K562 (cell line): Measurements from ENCODE around the gene ADNP2. TPM values are rescaled to one million over a fixed set of nuclear protein-coding genes. Genes with fewer than 3 reads are reported as not detected.

ENCODE experiments used
- ATAC-seq: fragments of 200-7000 bp; cut with Tn5 transposase; 3 replicates; pipeline ENCODE4 v1.9.1; 2020; ENCODE audit warnings: moderate library complexity
- BruUV-seq: library from RNA; stranded (reverse); fragments of 400-500 nt; replicated peaks from 2 replicates; lab custom pipeline; 2021; lab: Mats Ljungman, UMichigan
- CTCF ChIA-PET: fragments of 300-600 bp; formaldehyde crosslinking; extraction: SDS; loops from one replicate; lab custom pipeline; 2021; ENCODE audit warnings: low intra/inter-chr PET ratio; lab: Yijun Ruan, JAX
- POLR2A ChIA-PET: fragments of 300-600, 350-650 bp; sonication (Branson Sonifier 250); formaldehyde crosslinking; extraction: SDS; loops from one replicate; lab custom pipeline; 2021; ENCODE audit warnings: antibody characterized with exemption, inconsistent platforms; lab: Yijun Ruan, JAX
- DNase-seq, 4 experiments: peaks; one replicate each; pipeline versions ENCODE4 v3.0.0 to v3.0.0-alpha.2; 2011 to 2018; ENCODE audit warnings: low spot score in 3 of 4, mixed read lengths in 3 of 4; ENCODE audit errors: extremely low read depth in 1 of 4
- FAIRE-seq: peaks from 2 replicates; lab custom pipeline; 2011; peaks lifted over from hg19 to GRCh38; lab: Jason Lieb, UNC
- H2AFZ ChIP-seq: 2 replicates; pipeline ENCODE4 v1.6.0; 2011; ENCODE audit warnings: low read depth, low read length, control low read depth, inconsistent platforms
- H3K27ac ChIP-seq: fragments of 200-600 bp; 3 replicates; pipeline ENCODE4 v1.8.0; 2011; ENCODE audit warnings: low read depth, mild to moderate bottlenecking, control low read depth, inconsistent platforms, low read length, moderate library complexity, mixed read lengths; ENCODE audit errors: extremely low read depth
- H3K27me3 ChIP-seq, 2 experiments: fragments of 300-600 bp in 1 of 2; 2 replicates in 1 of 2; 3 replicates in 1 of 2; pipeline versions ENCODE4 v1.6.0 to v1.8.0; 2011; ENCODE audit warnings: inconsistent platforms in 2 of 2, low read length in 2 of 2, mild to moderate bottlenecking in 1 of 2, mixed read lengths in 1 of 2, moderate library complexity in 1 of 2; ENCODE audit not compliant: control insufficient read depth in 2 of 2, insufficient read depth in 2 of 2
- H3K36me3 ChIP-seq: fragments of 300-600 bp; 3 replicates; pipeline ENCODE4 v1.8.0; 2011; ENCODE audit warnings: mild to moderate bottlenecking, low read length, inconsistent platforms; ENCODE audit not compliant: control insufficient read depth, insufficient read depth
- H3K4me1 ChIP-seq, 2 experiments: fragments of 200-600 bp in 1 of 2; replicated peaks in 1 of 2; 2 replicates in 1 of 2; 3 replicates in 1 of 2; pipeline versions ENCODE4 v1.5.1 to v1.8.0; 2011; ENCODE audit warnings: inconsistent platforms in 2 of 2, low read length in 2 of 2, mild to moderate bottlenecking in 1 of 2, mixed read lengths in 1 of 2, moderate library complexity in 1 of 2; ENCODE audit not compliant: control insufficient read depth in 2 of 2, insufficient read depth in 2 of 2
- H3K4me2 ChIP-seq: 2 replicates; pipeline ENCODE4 v1.6.1; 2011; ENCODE audit warnings: low read length, control low read depth, inconsistent platforms, mixed read lengths; ENCODE audit not compliant: insufficient read depth
- H3K4me3 ChIP-seq: fragments of 200-600 bp; sonication (generic), shearing (Covaris generic); 2 replicates; pipeline ENCODE4 v1.5.1; 2016; ENCODE audit warnings: control low read depth, inconsistent platforms
- H3K79me2 ChIP-seq: fragments of 200-600 bp; 3 replicates; pipeline ENCODE4 v1.8.0; 2011; ENCODE audit warnings: low read length, inconsistent platforms; ENCODE audit not compliant: control insufficient read depth, insufficient read depth
- H3K9ac ChIP-seq, 2 experiments: 2 replicates each; pipeline versions ENCODE4 v1.6.0 to v1.6.1; 2011; ENCODE audit warnings: low read depth in 2 of 2, low read length in 2 of 2, control low read depth in 1 of 2, inconsistent platforms in 1 of 2, mild to moderate bottlenecking in 1 of 2, mixed read lengths in 1 of 2; ENCODE audit not compliant: insufficient read depth in 1 of 2
- H3K9me1 ChIP-seq: one replicate; pipeline ENCODE4 v1.6.0; 2011; ENCODE audit warnings: inconsistent platforms, mild to moderate bottlenecking, low read length, moderate library complexity; ENCODE audit not compliant: control insufficient read depth, insufficient read depth
- H3K9me3 ChIP-seq: replicated peaks from 2 replicates; pipeline ENCODE4 v1.5.1; 2011; ENCODE audit warnings: low read depth, low read length, inconsistent platforms; ENCODE audit not compliant: control insufficient read depth, insufficient read depth
- H4K20me1 ChIP-seq: replicated peaks from 2 replicates; pipeline ENCODE4 v1.6.1; 2011; ENCODE audit warnings: low read length, inconsistent platforms, mixed read lengths; ENCODE audit not compliant: control insufficient read depth, insufficient read depth
- ARNT ChIP-seq, 2 experiments: fragments of 450-650 bp; IDR thresholded peaks; 2 replicates each; pipeline ENCODE4 v1.6.1; 2016; ENCODE audit warnings: mild to moderate bottlenecking in 1 of 2
- ETS2 ChIP-seq: IDR thresholded peaks from 2 replicates; pipeline ENCODE4 v1.6.1; 2016; ENCODE audit warnings: borderline replicate concordance, missing genetic modification characterization, mild to moderate bottlenecking, moderate library complexity, missing compliant biosample characterization; ENCODE audit not compliant: poor library complexity, severe bottlenecking
- L3MBTL2 ChIP-seq: fragments of 450-650 bp; IDR thresholded peaks from 2 replicates; pipeline ENCODE4 v1.6.1; 2016; ENCODE audit warnings: mild to moderate bottlenecking, moderate library complexity
- PTTG1 ChIP-seq: fragments of 450-650 bp; IDR thresholded peaks from 2 replicates; pipeline ENCODE4 v1.6.1; 2016; ENCODE audit warnings: low read depth, mild to moderate bottlenecking, missing genetic modification characterization, missing compliant biosample characterization
- ZFP1 ChIP-seq: fragments of 450-650 bp; formaldehyde crosslinking; IDR thresholded peaks from 2 replicates; pipeline ENCODE4 v1.4.0; 2020; ENCODE audit warnings: mild to moderate bottlenecking, mixed read lengths
- ZFP36 ChIP-seq: fragments of 150-350 bp; IDR thresholded peaks from 2 replicates; pipeline ENCODE4 v1.6.1; 2018; ENCODE audit warnings: low read length, low read depth; ENCODE audit not compliant: partially characterized antibody
- ZFX ChIP-seq: sonication (generic); formaldehyde crosslinking; IDR thresholded peaks from 2 replicates; pipeline ENCODE4 v1.8.0; 2022; ENCODE audit warnings: mild to moderate bottlenecking, missing genetic modification reagents, moderate library complexity
- ZNF431 ChIP-seq: sonication (generic); formaldehyde crosslinking; IDR thresholded peaks from 2 replicates; pipeline ENCODE4 v1.8.0; 2022; ENCODE audit warnings: mild to moderate bottlenecking, missing genetic modification reagents
- in situ Hi-C: fragments of 300-500 bp; cut with MboI; formaldehyde crosslinking; loops from 4 replicates; pipeline ENCODE4 v1.15.0; 2018; ENCODE audit warnings: inconsistent platforms, mixed read lengths
- intact Hi-C: fragments of 100-400 bp; cut with micrococcal nuclease; formaldehyde crosslinking; loops from 2 replicates; pipeline ENCODE4 v1.14.2; 2022
- polyA plus RNA-seq, 8 experiments: library from polyadenylated mRNA; depleted of rRNA in 4 of 8; stranded (reverse) in 5 of 8; unstranded in 3 of 8; fragments of >200 nt; fragmentation: Nextera tagmentation in 2 of 8; fragmentation: Illumina TruSeq in 1 of 8; extraction: Ambion mirVana in 2 of 8; extraction: Trizol in 1 of 8; gene quantifications; 2 replicates each; pipeline versions ENCODE4 v1.2.1 to v1.2.3, GENCODE V29; 2011 to 2014; ENCODE audit warnings: inconsistent platforms in 1 of 8, missing spikeins in 1 of 8
- total RNA-seq, 7 experiments: library from RNA; depleted of rRNA in 6 of 7; stranded (reverse); fragments of >200 nt in 6 of 7; fragmentation: Illumina TruSeq in 2 of 7; extraction: Trizol in 2 of 7; gene quantifications; 2 replicates each; pipeline versions ENCODE4 v1.2.1 to v1.2.3, GENCODE V29; 2011 to 2021; ENCODE audit warnings: low replicate concordance in 1 of 7
- TF ChIP-seq, protein P1 (sequence below): fragments of 250-450 bp; sonication (Bioruptor Pico); IDR thresholded peaks from 2 replicates; pipeline ENCODE4 v1.5.0; 2021; ENCODE audit warnings: mild to moderate bottlenecking, moderate library complexity
- TF ChIP-seq, protein P2 (sequence below): fragments of 200-800 bp; sonication (Bioruptor generic); IDR thresholded peaks from 2 replicates; pipeline ENCODE4 v1.6.1; 2017; ENCODE audit warnings: missing genetic modification characterization, missing compliant biosample characterization

The ADNP2 gene
- total and polyA plus RNA-seq, 9 of the 15 experiments (the other 6 are each of a cell fraction or from before 2014, with no cell fraction given): 5.8 to 24.3 (median 16.0) TPM

DNA sequence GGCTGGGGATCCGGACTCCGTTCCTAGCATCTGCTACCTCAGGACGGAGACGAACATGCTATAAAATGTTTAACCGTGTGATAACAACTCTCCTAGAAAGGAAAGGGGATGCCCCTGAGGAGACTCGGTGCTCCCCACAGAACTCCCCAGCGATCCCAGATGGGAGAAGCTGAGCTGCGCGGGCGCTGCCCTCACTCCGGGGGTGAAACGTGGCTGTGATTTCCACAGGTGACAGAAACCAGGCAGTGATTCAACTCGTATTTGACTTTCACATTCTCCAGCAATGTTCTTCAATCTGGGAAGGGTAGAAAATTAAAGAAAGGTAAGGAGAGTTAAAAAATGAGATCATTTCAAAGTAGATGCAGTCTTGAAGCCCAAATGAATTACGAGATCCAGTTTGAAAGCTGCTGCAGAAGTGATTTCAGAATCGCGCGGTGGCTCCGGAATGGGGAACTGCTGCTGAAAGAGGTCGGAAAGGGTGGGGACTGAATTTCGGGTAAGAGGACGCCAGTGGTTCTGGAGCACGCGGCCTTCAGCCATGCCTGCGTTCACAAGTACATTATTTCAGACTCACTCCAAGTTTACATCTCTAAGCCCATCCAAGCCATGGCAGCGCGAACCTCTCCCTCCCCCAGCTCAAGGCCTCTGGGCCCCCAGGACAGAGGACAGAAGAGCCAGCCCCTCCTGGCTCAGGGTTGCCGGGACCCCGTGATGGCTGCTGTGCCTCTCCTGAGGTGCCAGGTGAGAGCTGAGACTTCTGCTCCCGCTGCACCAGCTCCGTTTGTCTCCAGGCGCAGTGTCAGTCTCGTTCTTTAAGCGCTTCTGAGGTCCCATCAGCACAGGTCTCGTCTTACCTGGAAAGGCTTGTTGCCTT, 39.5 kb downstream of the ADNP2 start (continued):
- TF ChIP-seq, protein P1, sequence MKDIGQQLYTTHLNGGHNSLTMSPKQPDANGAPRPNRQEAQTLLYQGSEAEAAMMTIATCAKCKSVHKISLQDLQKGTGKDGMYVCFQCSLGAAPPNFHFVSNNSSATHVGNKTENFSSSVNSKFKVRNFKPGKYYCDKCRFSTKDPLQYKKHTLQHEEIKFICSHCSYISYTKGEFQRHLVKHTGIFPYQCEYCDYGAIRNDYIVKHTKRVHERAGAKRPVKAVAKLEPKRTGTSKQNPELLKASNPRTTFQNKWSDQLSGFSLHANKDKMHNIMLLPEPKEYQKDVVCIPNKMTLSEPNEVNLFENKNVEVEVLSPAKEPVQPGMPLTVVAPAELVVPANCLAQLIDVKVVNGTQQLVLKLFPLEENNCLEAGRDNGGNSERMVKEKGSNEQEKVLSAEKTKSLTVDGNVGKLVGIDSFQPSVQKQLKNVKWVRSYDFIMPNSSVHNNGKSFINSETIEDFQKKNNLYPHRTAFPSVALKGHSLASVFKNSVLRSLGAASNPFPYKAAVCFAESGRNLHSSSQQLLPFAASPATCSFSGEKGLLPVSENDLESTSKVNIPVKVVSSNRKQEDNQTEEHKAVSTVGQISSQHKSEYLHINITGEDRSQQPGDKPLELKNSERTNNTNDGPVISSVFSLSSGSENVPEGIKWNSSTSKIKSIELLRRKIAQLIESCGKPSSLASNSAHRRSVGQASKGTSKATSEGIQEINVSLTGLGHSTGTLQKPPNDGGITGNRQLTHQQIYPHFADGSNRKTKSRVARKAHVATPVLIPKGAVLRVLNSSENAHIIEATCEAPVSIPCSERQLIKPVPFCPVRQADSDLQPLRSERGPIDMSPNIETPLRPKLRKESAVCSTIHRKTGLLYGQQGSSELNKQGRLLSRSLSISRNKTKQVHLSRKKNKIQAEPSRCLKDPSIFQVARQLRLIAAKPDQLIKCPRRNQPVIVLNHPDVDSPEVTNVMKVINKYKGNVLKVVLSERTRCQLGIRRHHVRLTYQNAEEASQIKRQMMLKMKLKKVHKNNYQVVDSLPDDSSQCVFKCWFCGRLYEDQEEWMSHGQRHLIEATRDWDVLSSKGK (CRISPR knock-in tag): no peak

DNA sequence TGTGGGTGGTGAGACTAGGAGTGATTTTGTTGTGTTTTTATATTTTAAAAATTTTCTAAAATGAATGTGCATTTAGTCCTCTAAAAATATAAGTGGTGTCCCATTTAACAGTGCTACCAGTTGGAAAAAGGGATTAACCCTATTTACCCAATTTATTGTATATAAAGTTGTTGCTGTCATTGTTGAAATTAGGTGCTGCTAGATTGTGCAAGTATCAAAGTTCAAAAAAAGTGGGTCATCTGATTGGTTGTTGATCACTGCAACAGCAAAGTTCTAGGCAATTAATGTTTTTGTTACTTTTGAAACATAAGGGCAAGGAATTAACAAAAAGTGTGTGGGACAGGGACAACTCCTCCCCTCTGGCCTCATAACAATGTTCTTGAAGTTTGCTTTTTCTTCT, 40.6 kb downstream of the ADNP2 start:
- peaks cover 0 to 3% of the 10 kb centered on the region in 2 experiments; a peak in 1 of 5 replicates for H3K4me1 ChIP-seq
- no peak overlapping the region for H3K27ac ChIP-seq
- peaks cover 7% of the 10 kb centered on the region; the same call in 2 of the 3 replicates for H3K36me3 ChIP-seq
- no peak overlapping the region for H2AFZ ChIP-seq
- H3K79me2 ChIP-seq: no peaks in the 10 kb centered on the region
- ATAC-seq (no peak), FAIRE-seq (no peak), DNase-seq (no peak)
- no peak overlapping the region for H3K4me3 ChIP-seq
- in situ Hi-C loops (loop anchor here (5.0 kb wide), 1 partner anchor 108 kb away; no protein-coding TSS in a partner anchor), intact Hi-C loops (loop anchor here (10.0 kb wide), 1 partner anchor 115 kb away; the partner anchor contains the start of gene RBFA)
- H4K20me1 ChIP-seq: no peaks in the 10 kb centered on the region
- H3K9me1 ChIP-seq: peaks cover 2% of the 10 kb centered on the region
- H3K27me3 ChIP-seq: no peaks in the 10 kb centered on the region
- ChIA-PET CTCF (no interaction called here), POLR2A (interaction anchor here (1.1 kb wide), 1 partner anchor 322 kb away, joined by 3 read pairs; no protein-coding TSS in a partner anchor)
- H3K9me3 ChIP-seq: no peaks in the 10 kb centered on the region
- BruUV-seq: no TSS peak
- no peak overlapping the region for H3K4me2 ChIP-seq
- H3K9ac ChIP-seq: no peak overlapping the region
- no peak for TF ChIP-seq ZFP36
- no peak for TF ChIP-seq ZNF431 (CRISPR knock-in tag)
- no peak for TF ChIP-seq ZFX (CRISPR knock-in tag)
- TF ChIP-seq ZFP1 (CRISPR knock-in tag): no peak
- TF ChIP-seq, protein P2, sequence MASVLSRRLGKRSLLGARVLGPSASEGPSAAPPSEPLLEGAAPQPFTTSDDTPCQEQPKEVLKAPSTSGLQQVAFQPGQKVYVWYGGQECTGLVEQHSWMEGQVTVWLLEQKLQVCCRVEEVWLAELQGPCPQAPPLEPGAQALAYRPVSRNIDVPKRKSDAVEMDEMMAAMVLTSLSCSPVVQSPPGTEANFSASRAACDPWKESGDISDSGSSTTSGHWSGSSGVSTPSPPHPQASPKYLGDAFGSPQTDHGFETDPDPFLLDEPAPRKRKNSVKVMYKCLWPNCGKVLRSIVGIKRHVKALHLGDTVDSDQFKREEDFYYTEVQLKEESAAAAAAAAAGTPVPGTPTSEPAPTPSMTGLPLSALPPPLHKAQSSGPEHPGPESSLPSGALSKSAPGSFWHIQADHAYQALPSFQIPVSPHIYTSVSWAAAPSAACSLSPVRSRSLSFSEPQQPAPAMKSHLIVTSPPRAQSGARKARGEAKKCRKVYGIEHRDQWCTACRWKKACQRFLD: no peak
- no peak for TF ChIP-seq ETS2 (tag)
- no peak for TF ChIP-seq L3MBTL2
- TF ChIP-seq ARNT (IDR thresholded peaks at IDR 0.05): no peak
- no peak for TF ChIP-seq PTTG1 (tag)
- TF ChIP-seq, all 486 proteins: peak for 0
